ENCODE results near the gene SELENBP1. TPM values are rescaled to one million over a fixed set of nuclear protein-coding genes. Genes with fewer than 3 reads are reported as not detected.
"Not testable (repeated sequence)": the region's sequence is repeated elsewhere in the genome, so short reads cannot be mapped to it uniquely, and the experiment has no call there.

SELENBP1 gene
- total RNA-seq, 1 donor, result 26.8 TPM

DNA sequence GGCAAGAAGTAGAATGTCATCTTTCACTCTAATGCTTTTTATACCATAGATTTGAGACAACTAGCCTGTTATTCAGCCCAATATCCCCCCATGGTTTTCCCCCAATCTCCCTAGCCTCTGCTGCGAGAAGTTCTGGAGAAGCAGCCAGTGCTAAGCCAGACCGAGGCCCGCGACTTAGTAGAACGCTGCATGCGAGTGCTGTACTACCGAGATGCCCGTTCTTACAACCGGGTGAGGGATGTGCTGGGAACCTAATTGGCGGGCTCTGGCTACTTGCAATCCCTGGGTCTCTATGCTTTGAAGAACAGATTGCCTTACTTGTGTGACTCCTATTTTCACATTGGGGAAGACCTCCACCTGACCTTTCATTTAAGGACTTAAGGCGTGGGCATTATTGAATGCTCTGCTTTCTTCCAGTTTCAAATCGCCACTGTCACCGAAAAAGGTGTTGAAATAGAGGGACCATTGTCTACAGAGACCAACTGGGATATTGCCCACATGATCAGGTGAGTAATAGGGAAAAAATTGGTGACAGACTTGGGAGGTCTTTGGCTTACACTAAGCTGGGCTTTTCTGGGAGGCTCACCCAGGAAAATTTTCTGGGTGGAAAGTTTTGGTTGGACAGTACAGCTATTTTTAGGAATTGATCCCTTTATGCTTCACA is 28.8 kb upstream of the SELENBP1 start:
- peak overlapping the region; percentile 96 for H3K4me3 ChIP-seq (ENCODE audit: low read depth, low read length)
- no peak for TF ChIP-seq CTCF (IDR thresholded peaks at IDR 0.05; ENCODE audit: insufficient read depth, low read length)
- peak; percentile 20 for DNase-seq (ENCODE audit: low read depth)

GRCh38 chr1:151399324-151400171 is 27.0 kb upstream of the SELENBP1 start, which contains the start of gene PSMB4:
TSS of gene PSMB4 (plus strand) at chr1:151399573. CDS start at chr1:151399588, 15 bp downstream.
- peak within 1 kb of the TSS; percentile 96 for H3K4me3 ChIP-seq (ENCODE audit: low read depth, low read length)
- no peak for TF ChIP-seq CTCF (IDR thresholded peaks at IDR 0.05; ENCODE audit: insufficient read depth, low read length)

DNA sequence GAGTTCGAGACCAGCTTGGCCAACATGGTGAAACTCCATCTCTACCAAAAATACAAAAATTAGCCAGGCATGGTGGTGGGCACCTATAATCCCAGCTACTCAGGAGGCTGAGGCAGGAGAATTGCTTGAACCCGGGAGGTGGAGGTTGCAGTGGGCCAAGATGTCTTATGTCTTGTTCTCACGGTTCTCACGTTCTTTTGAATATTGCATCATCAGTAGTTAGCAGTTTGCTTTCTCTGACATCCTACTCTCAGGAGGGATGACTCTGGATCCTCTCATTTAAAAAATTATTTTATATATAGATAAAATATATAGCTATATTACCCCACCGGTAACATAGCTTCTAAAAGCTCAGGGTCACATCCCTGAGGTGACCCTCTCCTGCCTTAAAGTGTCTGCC is 23.8 kb upstream of the SELENBP1 start:
- not testable (repeated sequence) for H3K4me3 ChIP-seq (ENCODE audit: low read depth, low read length); DNase-seq (ENCODE audit: low read depth)

More at GRCh38 chr1:151399324-151400171, 27.0 kb upstream of the SELENBP1 start, which contains the start of gene PSMB4:
- peak; percentile 96 for DNase-seq (ENCODE audit: low read depth)

- TF ChIP-seq CTCF (IDR thresholded peaks at IDR 0.05; ENCODE audit: insufficient read depth, low read length), result no peak
- no peak for DNase-seq (ENCODE audit: low read depth)
- H3K4me3 ChIP-seq (ENCODE audit: low read depth, low read length), result no peak overlapping the region
Observed at GRCh38 chr1:151393583-151393982, 21.1 kb upstream of the SELENBP1 start.

- no peak overlapping the region for H3K4me3 ChIP-seq (ENCODE audit: low read depth, low read length)
- DNase-seq (ENCODE audit: low read depth), result no peak
- no peak for TF ChIP-seq CTCF (IDR thresholded peaks at IDR 0.05; ENCODE audit: insufficient read depth, low read length)
Observed at GRCh38 chr1:151391079-151391563, 18.6 kb upstream of the SELENBP1 start.

DNA sequence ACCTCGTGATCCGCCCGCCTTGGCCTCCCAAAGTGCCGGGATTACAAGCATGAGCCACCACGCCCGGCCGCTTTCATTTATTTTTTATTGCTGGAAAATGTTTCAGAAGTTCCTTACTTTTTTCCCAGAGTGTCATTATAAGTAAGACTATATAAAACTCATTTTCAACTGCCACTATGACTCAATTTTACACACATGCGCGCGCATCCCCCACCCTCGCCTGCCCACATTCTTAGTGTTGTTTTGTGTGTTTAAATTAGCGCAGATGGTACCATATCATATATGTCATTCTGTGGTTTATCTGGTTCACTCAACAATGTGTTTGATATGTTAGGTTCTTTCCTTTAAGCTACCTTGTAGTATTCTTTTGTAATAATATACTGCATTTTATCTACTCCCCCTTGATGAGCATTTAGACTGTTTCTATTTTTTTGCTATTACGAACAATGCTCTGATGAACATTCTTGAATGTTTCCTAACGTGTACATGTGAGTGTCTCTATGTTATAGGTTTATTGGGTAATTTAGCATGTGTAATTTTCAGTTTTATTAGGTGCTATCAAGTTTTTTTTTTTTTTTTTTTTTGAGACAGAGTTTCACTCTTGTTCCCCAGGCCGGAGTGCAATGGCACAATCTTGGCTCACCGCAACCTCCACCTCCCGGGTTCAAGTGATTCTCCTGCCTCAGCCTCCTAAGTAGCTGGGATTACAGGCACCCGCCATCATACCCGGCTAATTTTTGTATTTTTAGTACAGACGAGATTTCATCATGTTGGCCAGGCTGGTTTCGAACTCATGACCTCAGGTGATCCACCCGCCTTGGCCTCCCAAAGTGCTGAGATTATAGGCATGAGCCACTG is 17.9 kb upstream of the SELENBP1 start:
- H3K4me3 ChIP-seq (ENCODE audit: low read depth, low read length), result not testable (repeated sequence)

GRCh38 chr1:151386002-151386401 is 13.5 kb upstream of the SELENBP1 start:
- no peak for TF ChIP-seq CTCF (IDR thresholded peaks at IDR 0.05; ENCODE audit: insufficient read depth, low read length)
- no peak for DNase-seq (ENCODE audit: low read depth)
- H3K4me3 ChIP-seq (ENCODE audit: low read depth, low read length), result no peak overlapping the region

More for the DNA sequence above, 17.9 kb upstream of the SELENBP1 start:
- DNase-seq (ENCODE audit: low read depth), result not testable (repeated sequence)
